ENCODE measurements around the gene ANKRD39.

- TF ChIP-seq CBX8 (IDR thresholded peaks at IDR 0.05; ENCODE audit: borderline replicate concordance, low read depth, low read length) (no peak), YY1 (IDR thresholded peaks at IDR 0.05; ENCODE audit: low read depth, low read length) (no peak), POLR2AphosphoS5 (IDR thresholded peaks at IDR 0.05; ENCODE audit: low read depth, low read length) (no peak), EZH2 (IDR thresholded peaks at IDR 0.05; ENCODE audit: low read depth, low read length, severe bottlenecking) (no peak), ZNF274 (IDR thresholded peaks at IDR 0.05; ENCODE audit: borderline replicate concordance, extremely low read depth, low read length) (no peak), FOSL1 (IDR thresholded peaks at IDR 0.05; ENCODE audit: insufficient read depth, low read depth, low read length) (no peak), SIN3A (conservative IDR thresholded peaks at IDR 0.05 in 1 of 2, IDR thresholded peaks at IDR 0.05 in 1 of 2; ENCODE audit: low read depth in 1 of 2, low read length in 2 of 2) (no peak), TCF12 (IDR thresholded peaks at IDR 0.05; ENCODE audit: low read depth, low read length) (no peak)
Observed at GRCh38 chr2:96875498-96876268, 17.9 kb upstream of the ANKRD39 start.

Measured in H1 (cell line).